ENCODE results near the gene PEMT. TPM values are rescaled to one million over a fixed set of nuclear protein-coding genes. Genes with fewer than 3 reads are reported as not detected.

PEMT gene
- total RNA-seq, 1 experiment from 2014 or later, result 35.4 TPM

DNA sequence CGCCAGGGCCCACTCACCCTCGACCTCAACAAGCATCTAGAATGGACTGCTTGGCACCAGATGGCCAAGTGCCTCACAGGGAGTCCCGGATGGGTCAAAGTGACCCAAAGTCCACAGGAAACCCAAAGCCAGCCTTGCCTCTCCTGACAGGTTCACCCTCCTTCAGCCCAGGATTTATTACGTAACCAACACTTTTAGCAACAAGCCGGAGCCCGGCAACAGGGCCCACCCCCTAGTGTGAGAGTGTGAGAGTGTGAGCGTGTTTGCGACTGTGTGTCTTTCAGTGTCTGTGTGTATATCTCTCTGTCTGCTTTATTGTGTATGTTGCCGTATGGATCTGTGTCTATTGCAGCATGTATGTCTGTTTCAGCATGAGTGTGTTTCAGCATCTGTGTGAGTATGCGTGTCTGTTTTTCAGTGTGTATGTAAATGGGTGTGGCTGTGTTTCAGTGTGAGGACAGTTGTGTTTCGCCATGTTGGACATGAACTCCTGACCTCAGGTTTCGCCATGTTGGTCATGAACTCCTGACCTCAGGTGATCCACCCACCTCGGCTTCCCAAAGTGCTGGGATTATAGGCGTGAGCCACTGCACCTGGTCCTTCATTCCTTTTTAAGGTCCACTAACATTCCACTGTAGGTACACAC, 13.7 kb upstream of the PEMT start:
- no peak for DNase-seq (ENCODE audit: low read depth)

DNA sequence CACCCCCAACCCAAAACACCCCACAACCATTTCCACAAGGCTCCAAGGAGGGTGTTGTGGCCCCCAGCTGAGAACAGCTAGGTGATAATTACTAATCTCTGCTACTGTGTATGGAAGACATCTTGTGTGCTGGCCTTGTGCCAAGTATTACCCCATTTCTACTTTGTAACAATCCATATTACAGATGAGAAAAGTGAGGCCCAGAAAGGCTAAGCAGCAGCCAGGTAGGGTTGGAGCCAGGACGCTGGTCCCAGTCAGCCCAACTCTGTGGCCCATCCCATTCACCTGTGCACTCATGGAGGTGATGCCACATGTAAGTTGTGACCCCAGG, 12.4 kb upstream of the PEMT start:
- no peak for DNase-seq (ENCODE audit: low read depth)

DNA sequence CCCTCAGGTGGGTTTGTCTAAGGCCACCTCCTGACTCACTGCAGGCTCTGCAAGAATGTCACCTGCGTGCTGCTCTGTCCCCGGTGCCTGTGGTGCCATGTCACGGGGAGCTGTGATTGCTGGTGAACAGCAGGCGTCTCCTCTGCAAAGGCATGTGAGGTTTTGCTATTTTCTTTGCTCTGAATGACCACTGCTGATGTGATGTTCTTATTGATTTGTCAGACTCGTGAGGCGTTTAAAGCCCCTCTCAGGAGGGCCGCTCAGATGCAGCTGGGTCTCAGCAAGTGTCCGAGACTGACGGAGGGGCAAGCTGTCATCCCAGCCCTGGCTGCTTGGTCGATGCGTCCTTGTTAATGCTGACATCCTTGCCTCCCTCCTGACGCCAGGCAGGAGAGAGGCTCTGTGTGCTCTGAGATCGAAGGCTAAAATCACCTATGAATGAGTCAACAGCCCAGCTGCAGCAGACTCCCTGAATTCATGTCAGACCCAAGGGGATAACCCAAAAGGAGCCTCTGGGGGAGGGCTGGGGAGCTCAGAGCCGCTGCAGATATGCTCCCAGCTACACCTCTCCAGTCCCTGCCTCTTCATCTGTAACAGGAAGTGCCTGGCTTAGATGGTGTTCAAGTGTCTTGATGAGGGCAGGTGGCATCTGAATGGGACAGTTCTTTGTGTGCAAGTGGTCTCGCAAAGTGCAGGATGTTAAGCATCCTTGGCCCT, 11.8 kb upstream of the PEMT start:
- DNase-seq (ENCODE audit: low read depth), result no peak

DNA sequence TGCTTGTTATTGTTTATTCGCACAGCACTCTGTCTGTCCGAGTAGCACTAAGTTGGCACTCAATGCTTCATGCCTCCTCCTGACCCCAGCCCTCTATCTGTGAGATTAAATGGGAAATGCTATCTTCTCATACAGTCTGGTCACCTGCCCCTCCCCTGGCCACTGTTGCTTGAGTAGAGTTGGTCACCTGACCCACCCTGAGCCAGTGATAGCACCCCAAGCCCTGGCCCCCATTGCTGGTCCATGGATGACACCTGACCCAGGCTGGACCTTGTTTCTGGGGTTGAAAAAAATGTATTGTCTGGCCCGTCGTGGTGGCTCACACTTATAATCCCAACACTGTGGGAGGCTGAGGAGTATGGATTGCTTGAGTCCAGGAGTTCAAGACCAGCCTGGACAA, 8.5 kb upstream of the PEMT start:
- no peak for DNase-seq (ENCODE audit: low read depth)

DNA sequence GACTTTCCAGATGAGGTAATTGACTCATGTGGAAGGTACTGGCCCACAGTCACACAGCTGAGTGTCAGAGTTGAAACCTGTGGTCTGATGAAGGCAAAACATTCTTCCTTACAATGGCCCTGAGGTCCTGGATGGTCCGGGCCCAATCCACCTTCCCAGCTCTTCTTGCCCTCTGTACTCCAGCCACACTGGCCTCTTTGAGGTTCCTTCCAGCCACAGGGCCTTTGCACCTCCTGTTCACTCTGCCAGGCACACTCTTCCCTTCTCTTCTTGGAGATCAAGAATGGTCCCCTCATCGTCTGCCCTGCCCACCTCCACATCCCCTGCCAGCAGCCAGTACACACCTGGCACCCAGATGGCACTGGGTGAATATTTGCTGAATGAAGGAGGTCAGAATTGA, 6.5 kb upstream of the PEMT start:
- DNase-seq (ENCODE audit: low read depth), result no peak

DNA sequence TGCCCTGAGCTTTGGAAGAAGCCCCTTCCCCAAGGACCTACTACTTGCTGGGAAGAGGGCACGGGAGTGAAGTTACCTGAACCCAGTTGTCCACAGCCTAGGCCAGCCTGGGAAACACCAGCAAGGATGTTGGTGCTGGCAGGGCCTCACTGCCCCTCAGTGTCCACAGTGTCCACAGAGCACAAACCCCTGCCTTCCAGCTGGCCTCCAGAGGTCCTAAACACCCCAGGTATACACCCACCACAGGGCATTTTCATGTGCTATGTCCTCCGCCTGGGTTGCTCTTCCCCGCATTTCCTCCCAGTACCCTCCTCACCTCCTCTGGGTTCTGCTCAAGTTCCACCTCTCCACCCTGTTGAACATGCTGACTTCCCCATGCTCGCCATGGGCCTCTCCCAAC, 4.2 kb upstream of the PEMT start:
- DNase-seq (ENCODE audit: low read depth), result no peak

DNA sequence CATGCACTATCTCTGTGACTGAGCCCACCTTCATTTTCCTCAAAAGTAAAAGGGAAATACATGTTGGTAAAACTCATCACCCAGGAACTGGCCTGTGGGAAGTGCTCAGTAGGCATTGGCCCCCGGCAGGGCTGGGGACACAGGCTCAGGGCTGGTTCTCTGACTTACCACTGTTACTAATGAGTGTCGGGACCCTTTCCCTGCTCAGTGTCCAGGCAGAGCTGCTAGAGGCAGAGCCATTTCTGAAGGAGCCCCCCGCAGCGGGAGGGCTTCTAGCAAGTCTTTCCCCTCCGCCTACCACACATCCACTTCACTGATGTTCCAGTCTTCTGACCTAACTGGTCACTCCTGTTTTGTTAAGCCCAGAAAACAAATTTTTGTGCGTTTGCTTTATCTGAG, 1.7 kb upstream of the PEMT start:
- no peak for DNase-seq (ENCODE audit: low read depth)

DNA sequence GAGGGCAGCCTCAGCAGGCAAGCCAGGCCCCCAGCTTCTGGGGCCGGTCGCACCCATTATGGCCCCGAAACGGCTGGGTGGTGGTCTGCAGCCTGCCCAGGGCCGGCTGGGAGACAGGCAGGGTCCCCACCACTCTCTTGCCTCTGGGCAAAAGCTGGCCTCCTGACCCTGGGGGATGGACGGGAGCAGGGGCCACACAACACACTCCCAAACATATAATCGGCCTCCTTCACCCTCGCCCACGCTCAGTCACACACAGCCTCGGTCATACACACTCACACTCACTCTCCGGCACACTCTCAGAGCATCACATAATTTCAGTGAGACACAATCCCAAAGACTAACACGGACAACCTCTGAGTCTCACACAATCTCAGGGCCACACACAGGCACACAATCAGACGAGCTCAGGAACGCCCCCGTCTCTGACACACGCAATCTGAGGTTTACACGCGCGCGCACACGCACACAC, 589 bp downstream of the PEMT start:
- no peak for DNase-seq (ENCODE audit: low read depth)

DNA sequence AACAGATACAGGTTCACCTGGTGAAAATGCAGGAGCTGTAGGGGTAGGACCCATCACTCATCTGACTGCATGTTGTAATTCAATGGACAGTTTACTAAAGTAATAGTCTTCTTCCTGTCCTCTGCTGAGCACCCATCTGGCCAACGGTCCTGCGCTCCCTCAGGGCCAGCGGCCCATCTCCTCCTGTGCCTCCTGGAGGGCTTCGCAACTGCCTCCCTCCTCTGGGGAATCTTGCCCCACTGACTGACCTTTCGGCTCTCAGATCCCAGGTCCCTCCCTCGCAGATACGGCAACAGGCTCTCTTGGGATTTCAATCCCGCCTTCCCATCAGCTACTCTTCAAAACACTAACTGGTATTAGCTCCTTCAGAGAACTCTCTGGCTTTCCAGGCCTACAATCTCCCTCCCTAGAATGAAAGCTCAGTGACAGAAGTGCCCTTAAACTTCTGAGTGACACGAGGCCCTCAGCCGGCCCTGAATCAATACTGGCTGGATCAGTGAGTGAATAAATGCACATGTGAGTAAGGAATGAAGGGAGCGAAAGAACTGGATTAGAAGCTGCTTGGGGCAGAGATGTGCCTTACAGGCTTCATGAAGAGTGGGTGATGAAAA, 1.3 kb downstream of the PEMT start:
- DNase-seq (ENCODE audit: low read depth), result no peak

DNA sequence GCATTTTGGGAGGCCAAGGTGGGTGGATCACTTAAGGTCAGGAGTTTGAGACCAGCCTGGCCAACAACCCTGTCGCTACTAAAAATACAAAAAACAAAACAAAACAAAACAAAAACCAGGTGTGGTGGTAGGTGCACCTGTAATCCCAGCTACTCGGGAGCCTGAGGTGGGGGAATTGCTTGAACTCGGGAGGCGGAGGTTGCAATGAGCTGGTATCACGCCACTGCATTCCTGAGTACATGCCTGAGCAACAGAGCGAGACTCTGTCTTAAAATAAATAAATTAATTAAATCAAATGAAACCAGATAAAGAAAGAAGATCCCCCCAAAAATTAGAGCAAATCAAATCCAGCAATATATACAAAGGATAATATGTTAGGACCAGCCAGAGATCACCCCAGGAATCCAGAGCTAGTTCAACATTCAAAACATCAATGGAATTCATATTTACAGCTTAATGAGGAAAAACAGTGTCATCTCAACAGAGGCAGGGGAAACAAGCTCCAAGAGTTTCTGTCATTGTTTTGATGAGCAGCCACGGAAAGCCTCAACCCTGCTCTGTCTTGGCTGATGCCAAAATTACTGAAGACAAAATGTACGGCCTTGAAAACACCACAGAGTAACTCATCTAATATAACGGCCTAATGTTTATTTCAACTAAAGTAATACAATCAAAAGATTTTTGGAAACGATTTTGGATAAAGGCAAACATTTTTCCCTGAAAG, 3.7 kb downstream of the PEMT start:
- DNase-seq (ENCODE audit: low read depth), result no peak

DNA sequence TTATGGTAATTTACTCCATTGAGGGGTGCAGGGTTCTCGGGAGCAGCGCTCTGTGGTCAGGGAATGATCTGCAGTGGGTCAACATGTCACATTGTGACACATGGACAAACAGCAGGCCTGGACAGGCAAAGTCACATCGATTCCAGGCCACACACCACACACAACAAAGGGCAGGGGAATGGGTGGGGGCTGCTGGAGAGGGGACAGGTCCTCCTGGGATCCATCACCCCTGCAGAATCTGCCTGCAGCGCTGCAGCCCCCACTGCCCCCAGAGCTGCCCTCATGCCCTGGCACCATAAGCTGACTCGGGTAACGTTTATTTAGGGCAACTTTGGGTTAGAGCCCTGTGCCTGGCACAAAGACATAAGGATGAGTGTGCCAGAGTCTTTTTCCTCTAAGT, 9.1 kb downstream of the PEMT start:
- no peak for DNase-seq (ENCODE audit: low read depth)

DNA sequence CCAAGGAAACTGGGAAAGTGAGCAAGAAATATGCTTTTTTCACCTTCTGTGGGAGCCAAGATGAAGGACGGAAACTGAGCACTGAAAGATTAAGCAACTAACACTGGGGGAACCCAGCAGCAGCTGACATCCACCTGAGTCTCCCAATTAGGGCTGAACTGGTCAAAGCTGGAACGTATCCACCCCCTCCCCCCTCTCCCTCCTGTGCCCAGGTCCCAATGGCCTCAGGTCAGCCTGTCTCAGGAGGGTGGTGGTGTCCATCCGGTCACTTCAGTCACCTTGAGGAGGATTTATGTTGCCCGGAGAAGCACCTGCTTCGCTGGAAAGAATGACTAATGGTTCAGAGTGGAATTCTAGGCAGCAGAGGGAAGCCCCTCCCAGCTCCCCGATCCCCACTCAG, 10.0 kb downstream of the PEMT start:
- DNase-seq (ENCODE audit: low read depth), result no peak

DNA sequence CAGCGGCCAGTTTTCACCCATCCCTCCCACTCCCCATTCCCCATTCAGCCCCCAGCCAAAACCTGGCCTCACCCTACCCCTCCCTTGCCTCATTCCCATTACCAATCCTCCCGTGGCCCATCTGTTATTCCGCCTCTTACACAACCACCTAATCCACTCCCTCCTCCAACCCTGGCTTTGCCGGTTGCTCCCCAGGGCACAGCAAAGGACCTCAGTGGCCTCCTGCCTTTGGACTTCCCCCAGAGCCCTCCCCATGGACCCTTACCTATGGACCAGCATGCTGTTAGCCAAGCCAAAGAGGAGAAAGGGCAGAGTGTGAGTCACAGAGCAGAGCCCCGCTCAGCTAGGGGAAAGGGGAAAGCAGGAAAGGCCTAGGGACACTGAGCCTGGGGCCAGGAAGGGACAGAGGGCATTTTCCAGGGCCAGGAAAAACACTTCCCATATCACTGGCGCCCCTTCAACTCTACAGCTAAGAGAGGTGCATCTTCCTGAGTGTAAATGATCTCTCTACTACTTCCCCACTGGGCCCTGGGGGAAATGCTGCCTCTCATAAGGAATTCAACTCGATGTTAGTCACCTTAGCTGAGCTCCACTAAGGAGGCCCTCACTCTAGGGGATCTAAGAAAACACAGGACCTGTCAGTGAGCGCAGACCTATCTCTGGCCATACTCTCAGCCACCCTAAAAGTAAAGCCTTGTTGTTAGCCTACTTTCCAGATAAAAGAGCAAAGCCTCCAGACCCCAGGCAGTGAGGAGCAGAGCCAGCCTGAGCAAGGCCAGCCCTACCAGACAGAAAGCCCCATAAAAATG, 10.6 kb downstream of the PEMT start:
- DNase-seq (ENCODE audit: low read depth), result no peak

DNA sequence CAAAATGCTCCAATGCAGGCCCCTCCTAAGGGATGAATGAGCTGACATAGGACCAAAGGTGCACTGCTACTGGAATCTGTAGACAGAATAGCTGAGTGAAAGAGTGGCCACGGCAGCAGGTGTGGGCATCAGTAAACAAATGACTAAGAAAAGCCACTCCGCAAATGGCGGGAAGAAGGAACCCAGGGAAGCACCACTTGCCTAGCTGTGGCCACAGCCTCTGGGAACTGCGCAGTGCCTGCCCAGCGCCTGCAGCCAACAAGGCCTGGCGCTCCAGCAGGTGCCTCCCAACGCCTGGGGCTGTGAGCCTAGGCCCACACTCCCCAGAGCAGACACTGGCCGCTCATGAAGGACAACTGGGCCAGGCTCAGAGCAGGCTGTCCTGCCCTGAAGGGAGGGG, 11.8 kb downstream of the PEMT start:
- no peak for DNase-seq (ENCODE audit: low read depth)

DNA sequence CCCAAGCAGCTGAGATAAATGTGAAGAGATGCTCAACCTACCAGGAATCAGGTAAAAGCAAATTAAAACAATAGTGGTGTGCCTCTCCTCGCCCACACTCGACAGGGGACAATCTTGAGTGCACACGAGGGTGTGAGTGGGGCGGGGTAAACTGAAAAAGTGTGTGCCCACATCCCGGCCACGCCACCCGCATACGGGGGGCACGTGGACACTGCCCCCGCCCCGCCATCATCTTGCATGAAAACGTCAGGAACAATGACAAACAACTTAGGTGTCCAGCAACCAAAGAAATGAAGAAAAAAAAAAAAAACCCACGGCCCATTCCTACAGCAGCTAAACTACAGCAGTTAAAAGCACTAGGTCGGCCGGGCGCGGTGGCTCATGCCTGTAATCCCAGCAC, 14.1 kb downstream of the PEMT start:
- no peak for DNase-seq (ENCODE audit: low read depth)

DNA sequence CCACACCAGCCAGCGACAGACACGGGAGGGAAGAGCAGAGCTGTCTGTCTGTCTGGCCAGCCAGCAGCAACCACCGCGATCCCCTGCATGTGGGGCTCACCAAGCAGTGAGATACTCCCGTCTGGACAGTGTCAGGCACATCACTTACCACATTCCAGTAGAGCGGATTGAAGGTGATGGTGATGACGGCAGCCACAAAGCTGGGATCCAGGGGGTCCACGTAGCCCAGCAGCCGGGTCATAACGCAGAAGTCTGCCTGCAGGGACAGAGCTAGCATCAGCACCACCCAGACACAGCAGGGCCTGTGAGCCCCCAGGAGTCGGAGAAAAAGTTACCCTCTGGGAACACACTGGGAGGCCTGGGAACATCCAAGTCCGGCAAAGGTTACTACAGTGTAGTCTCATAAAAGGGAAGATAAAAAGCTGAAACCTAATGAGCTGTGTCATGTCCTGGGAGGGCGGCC, 14.7 kb downstream of the PEMT start:
- no peak for DNase-seq (ENCODE audit: low read depth)

DNA sequence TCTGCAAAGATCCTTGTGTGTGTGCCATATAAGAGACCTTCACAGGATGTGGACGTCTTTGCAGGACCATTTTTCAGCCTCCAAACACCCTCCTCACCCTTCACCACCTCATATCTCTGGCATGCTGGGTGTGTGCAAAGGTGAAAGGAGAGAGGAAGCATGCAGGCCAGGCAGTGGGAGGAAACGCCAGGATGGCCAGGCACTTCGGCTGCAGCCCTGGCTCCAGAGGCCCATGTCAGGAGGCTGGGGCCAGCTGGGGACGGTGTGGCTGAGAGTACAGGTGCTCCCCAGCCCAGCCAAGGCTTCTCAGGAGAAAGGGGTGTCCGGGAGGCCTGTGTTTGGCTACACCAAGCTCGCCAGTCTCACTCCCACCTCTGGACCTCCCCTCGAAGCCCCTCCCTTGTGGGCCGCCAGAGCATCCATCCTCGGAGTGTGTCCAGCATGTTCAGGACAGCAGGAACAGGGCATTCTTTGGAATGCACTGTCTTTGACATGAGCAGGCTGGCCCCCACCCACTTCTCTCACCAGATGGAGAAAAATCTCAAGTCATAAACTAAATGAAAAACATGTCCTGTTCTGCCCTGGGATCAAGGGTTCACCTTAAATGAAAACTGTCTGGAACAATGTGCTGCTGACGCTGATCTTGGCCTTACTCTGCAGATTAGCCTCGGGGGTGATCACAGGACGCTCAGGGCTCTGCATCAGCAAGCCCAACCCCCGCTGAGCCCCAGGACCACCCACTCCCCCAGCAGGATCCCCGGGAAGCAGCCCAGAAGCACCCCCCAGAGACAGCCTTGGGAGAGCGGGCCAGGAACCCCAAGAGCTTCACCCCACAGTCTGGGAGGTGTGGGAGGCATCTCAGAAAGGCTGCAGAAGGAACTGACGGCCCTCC, 15.9 kb downstream of the PEMT start:
- no peak for DNase-seq (ENCODE audit: low read depth)

DNA sequence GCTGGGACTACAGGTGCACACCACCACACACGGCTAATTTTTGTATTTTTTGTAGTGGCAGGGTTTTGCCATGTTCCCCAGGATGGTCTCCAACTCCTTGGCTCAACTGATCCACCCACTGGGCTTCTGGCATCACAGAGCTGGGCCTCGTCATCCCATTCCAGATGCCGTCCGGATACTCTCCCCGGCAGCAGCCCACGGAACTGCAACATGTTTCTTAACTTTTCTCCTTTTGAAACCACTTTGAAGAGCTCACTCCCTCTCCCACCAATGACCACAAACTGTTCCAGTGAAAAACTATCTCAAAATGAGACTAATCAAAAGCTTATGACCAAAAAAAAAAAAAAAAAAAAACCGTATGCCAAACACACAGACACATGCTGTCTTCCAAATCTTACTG, 17.6 kb downstream of the PEMT start:
- DNase-seq (ENCODE audit: low read depth), result no peak

DNA sequence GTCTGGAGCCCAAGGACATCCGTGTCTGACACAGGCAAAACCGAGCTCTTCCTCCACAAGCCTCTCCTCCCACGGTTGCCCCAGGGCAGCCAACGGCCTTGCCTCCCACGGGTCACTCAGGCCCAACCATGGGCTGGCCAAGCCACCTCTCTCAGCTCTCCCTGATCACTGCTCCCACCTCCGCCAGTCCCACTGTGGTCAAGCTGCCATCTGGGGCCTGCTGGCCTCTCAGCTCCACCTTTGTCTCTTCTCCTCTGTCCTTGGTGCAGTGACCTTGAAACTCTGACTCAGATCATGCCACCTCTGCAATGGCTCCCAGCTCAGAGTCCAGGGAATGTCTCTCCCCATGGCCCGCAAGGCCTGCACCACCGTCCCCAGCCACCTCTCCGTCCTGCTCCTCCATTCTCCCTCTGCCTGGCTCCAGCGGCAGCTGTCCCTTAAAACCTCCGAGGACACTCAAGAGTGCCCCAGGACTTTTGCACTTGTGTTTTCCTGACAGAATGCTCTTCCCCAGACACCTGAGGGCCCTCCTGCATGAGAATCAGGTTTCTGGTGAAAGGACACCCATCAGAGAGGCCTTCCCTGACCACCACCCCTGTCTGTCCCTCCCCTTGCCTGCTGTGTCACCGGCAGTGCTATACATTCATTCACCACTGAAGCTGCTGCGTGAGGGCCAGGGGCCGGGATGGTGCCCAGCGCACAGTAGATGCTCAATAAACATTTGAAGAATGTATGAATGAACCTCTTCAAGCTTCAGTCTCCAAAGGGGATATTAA, 19.3 kb downstream of the PEMT start:
- no peak for DNase-seq (ENCODE audit: low read depth)
